MM.1S (cell line): ENCODE measurements around the gene LOX.

Experiments used
- EZH2 ChIP-seq: fragments of 300-600 bp; sonication (generic); optimal IDR thresholded peaks from 2 replicates; pipeline ENCODE3; 2017; ENCODE audit warnings: low read depth, mild to moderate bottlenecking, antibody characterized with exemption, low read length, mixed read lengths
- TF ChIP-seq, protein P1 (sequence below): fragments of 300-600 bp; sonication (generic); IDR thresholded peaks from 2 replicates; pipeline ENCODE4 v1.5.1; 2016; ENCODE audit warnings: antibody characterized with exemption, low read length, mixed read lengths

DNA sequence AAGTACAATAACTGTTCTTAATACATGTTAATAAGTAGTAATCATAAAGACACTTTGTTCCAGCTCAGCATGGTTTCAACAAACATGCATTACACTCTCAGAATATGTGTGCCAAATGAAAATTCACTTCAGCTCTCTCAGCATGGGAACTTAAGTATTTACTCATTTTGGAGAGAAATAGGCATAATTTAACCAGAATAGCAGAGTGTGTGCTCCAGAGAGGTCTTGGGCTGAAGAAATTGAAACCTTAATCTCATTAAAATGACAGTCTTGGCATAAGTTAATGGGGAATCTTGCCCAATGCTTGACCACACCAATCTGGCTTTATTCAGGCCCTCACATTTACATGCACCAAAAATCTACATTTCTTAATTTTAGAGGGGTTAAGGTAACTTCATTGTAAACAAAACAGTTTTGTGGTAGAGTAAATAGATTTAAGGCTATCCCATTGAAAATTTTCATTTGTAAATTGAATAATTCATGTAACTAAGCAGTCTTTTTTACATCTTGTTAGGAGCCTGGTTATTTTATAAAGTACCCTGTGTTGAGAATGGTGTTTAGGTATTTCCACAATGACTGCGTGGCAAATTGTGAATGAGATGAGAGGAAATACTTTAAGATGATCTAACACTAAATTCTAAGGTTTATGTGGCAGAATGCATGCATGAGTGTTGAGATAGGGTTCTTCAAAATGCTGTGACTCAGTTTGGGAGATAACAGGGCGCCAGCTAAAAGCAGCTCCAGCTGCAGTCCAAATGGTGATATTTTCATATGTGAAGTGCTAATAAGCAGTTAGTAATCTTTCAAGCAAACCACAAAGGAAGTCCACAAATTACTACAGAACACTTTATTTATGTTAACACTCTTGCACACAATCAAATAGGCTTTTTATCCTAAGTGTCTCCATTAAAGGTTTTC, 11.3 kb upstream of the LOX start:
- TF ChIP-seq, protein P1, sequence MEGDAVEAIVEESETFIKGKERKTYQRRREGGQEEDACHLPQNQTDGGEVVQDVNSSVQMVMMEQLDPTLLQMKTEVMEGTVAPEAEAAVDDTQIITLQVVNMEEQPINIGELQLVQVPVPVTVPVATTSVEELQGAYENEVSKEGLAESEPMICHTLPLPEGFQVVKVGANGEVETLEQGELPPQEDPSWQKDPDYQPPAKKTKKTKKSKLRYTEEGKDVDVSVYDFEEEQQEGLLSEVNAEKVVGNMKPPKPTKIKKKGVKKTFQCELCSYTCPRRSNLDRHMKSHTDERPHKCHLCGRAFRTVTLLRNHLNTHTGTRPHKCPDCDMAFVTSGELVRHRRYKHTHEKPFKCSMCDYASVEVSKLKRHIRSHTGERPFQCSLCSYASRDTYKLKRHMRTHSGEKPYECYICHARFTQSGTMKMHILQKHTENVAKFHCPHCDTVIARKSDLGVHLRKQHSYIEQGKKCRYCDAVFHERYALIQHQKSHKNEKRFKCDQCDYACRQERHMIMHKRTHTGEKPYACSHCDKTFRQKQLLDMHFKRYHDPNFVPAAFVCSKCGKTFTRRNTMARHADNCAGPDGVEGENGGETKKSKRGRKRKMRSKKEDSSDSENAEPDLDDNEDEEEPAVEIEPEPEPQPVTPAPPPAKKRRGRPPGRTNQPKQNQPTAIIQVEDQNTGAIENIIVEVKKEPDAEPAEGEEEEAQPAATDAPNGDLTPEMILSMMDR: no peak
- TF ChIP-seq EZH2: no peak
